Hepatocyte (in vitro differentiated cells): ENCODE measurements around the gene RYR3.

Experiments used
- CTCF ChIP-seq: fragments of 200-600 bp; sonication (generic); IDR thresholded peaks from 2 replicates; pipeline ENCODE4 v1.5.1; 2016; ENCODE audit warnings: antibody characterized with exemption, mild to moderate bottlenecking; ENCODE audit not compliant: poor library complexity
- EZH2phosphoT487 ChIP-seq: fragments of 200-600 bp; sonication (generic); IDR thresholded peaks from one replicate; pipeline ENCODE4 v1.6.1; 2018; ENCODE audit warnings: antibody characterized with exemption, mild to moderate bottlenecking, low read depth, moderate library complexity; ENCODE audit not compliant: unreplicated experiment, severe bottlenecking

DNA sequence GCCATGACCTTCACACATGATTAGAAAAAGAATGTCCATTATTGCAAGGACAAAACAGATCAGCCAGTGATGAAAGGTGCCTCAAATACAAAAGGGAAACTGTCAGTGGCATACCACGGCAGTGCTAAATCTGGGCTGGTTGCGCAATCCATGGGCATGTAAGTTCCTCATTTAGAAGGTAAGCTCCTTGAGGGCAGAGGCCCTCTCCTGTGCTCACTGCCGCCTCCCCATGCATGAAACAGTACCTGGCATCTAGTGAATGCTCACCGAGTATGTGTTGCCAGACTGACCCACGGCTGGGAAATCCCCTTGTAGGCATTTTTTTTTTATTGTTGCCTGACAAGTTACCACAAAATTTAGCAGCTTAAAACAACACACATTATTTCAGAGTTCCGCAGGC is 345.4 kb downstream of the RYR3 start:
- TF ChIP-seq CTCF (no peak), EZH2phosphoT487 (no peak)
